Measurements from ENCODE around the gene GRK7. TPM values are rescaled to one million over a fixed set of nuclear protein-coding genes. Genes with fewer than 3 reads are reported as not detected.
"Not testable (repeated sequence)": the region's sequence is repeated elsewhere in the genome, so short reads cannot be mapped to it uniquely, and the experiment has no call there.

GRK7 gene
- total RNA-seq: not detected

GRCh38 chr3:141763088-141763750, at the start of gene GRK7:
GRK7 (plus strand) TSS chr3:141763408; CDS start chr3:141778285, 14,877 bp downstream.
- no peak for DNase-seq

GRCh38 chr3:141714671-141715070, 48.5 kb upstream of the GRK7 start:
- no peak for DNase-seq

- no peak for DNase-seq
Measured at GRCh38 chr3:141722081-141722480, 41.1 kb upstream of the GRK7 start.

- no peak for DNase-seq
Measured at GRCh38 chr3:141722648-141723047, 40.6 kb upstream of the GRK7 start.

- DNase-seq: no peak
Measured at GRCh38 chr3:141723255-141723654, 40.0 kb upstream of the GRK7 start.

GRCh38 chr3:141724186-141724585, 39.0 kb upstream of the GRK7 start:
- no peak for DNase-seq

- no peak for DNase-seq
Measured at GRCh38 chr3:141725036-141725435, 38.2 kb upstream of the GRK7 start.

GRCh38 chr3:141726483-141726882, 36.7 kb upstream of the GRK7 start:
- DNase-seq: no peak

- DNase-seq: no peak
Measured at GRCh38 chr3:141728355-141728892, 34.8 kb upstream of the GRK7 start.

- no peak for DNase-seq
Measured at GRCh38 chr3:141729240-141729639, 34.0 kb upstream of the GRK7 start.

GRCh38 chr3:141735176-141735575, 28.0 kb upstream of the GRK7 start:
- DNase-seq: no peak

GRCh38 chr3:141735770-141736465, 27.3 kb upstream of the GRK7 start:
- DNase-seq: no peak

GRCh38 chr3:141737093-141737492, 26.1 kb upstream of the GRK7 start:
- DNase-seq: no peak

GRCh38 chr3:141737678-141738021, 25.6 kb upstream of the GRK7 start:
- no peak for DNase-seq

GRCh38 chr3:141738022-141738890, 25.0 kb upstream of the GRK7 start, which contains the start of gene RNF7:
RNF7 (plus strand) TSS chr3:141738298; CDS start chr3:141738342, 44 bp downstream.
- DNase-seq: peak; percentile 98

GRCh38 chr3:141738891-141739363, 24.3 kb upstream of the GRK7 start:
- peak; percentile 57 for DNase-seq

GRCh38 chr3:141739731-141740130, 23.5 kb upstream of the GRK7 start:
- DNase-seq: no peak

- no peak for DNase-seq
Measured at GRCh38 chr3:141740349-141740748, 22.9 kb upstream of the GRK7 start.

- no peak for DNase-seq
Measured at GRCh38 chr3:141743305-141743704, 19.9 kb upstream of the GRK7 start.

- DNase-seq: no peak
Measured at GRCh38 chr3:141746962-141747361, 16.2 kb upstream of the GRK7 start.

GRCh38 chr3:141753399-141753798, 9.8 kb upstream of the GRK7 start:
- no peak for DNase-seq

GRCh38 chr3:141754032-141754431, 9.2 kb upstream of the GRK7 start:
- DNase-seq: no peak

GRCh38 chr3:141762552-141762951, 656 bp upstream of the GRK7 start:
- DNase-seq: not testable (repeated sequence)

Measured in tongue (tissue), 2 donors.